ENCODE data around the gene PHF24.

- TF ChIP-seq EP300 (IDR thresholded peaks at IDR 0.05) (no peak), CTCF (IDR thresholded peaks at IDR 0.05) (no peak)
Observed at GRCh38 chr9:34988218-34989002, 30.3 kb downstream of the PHF24 start.

Measured in tibial nerve (tissue), 4 donors.